ENCODE results near the gene KREMEN2.

Gene KREMEN2

DNA sequence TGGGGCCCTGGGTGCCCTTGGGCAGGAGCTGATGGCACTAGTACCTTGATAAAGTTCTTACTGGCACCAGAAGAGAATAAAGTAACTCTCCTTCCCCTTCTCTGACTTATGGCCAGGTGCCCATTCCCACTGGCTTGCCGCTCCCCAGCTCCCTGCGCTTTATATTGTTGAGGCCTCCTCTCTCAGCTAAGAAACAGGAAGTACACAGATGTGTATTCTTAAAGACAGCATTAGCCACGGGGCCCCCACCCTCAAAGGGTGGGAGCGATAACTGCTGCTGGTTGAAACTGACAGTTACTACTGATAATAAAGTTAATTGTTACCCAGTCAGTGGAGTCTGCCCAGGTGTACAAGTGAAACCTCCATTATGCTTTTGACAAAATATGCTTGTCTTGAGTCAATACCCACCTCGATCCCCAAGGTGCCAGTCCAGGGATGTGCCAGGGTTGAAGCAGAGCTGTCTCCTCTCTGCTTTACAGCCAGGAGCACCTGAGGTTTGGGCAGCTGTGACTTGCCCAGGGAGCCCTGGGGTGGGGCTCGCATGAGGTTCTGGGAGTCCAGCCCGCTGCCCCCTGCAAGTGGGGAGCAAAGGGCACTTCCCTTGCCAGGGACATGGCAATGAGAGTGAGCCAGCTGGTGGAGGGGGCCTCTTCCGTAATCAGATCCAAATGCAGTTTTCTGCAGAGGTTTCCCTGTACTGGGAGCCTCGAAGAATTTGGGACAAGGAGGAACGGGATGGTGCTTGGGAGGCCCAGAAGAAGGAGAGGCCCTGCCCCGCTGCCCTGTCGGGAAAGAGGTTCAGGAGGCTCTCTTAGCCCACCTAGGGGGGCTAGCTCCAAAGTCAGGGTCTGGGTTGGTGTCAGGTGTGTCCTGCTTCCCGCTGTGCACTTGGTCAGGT lies 43.2 kb downstream of the KREMEN2 start:
- no peak for DNase-seq

DNA sequence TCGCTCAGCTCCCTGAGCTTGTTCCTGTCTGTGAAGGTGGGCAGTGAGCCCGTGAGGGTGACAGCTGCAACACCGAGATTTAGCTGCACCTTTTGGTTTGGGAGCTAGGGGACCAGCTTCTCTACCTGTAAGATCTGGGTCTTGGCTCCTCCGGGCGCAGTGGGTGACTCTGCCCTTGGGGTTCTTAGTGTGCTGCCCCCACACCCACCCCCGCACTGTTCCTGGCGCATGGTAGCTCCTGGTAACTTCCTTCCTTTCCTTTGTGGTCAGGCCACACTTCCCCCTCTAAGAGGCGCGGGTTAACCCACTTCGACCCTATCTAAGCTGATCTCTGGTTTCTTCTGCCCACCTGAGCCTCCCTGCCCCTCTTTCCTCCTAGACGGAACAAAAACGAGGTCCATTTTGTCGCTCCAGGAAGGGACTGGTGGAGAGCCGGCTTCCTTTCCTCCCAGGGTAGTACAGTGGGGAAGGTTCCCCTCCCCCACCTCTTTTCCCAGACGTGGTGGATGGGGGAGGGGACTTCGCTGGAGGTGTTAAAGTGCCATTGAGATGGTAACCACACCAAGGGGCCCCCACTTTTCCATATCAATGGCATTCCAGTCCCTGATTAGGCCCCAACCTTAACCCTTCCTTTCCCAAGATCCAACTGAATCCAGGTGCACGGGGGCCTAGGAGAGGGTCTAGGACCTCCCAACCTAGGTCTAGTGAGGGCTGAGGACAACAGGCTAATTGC lies 44.0 kb downstream of the KREMEN2 start:
- no peak for DNase-seq

- DNase-seq, result no peak
Observed at GRCh38 chr16:3008690-3009037, 44.6 kb downstream of the KREMEN2 start.

DNA sequence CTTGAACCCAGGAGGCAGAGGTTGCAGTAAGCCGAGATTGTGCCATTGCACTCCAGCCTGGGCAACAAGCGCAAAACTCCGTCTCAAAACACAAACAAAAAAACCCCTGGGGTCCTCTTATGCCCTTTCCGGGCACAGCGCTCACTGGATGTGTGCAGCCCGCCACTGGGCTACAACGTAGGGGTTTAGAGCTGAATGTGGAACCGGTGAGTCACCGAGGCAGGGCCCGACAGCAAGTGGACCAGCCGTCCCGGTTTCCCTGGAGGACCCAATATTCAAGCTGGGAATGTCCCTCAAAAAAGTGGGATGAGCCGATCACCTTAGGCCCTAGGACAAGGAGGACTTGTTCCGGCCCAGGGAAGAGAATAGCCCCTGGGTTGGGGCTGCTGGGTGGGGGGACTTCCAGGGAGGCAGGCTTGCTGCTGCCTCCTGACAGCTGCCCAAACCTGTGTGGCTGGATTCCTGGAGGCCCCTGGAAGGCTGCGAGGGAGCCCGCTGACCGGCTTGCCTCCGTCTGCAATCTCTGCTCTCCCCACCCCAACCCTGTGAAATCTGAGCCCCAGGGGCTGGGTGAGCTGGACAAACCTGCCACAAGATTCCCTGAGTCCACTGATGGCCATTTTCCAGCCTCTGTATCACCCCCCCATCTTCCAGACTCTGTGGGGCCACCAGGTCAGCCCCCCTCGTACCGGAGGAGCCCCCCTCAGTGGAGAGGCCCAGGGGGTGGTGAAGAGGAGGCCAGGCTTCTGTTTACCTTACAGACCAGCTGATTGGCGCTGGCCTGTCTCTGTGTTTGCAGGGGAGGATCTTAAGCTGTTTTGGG lies 45.7 kb downstream of the KREMEN2 start:
- DNase-seq, result no peak

DNA sequence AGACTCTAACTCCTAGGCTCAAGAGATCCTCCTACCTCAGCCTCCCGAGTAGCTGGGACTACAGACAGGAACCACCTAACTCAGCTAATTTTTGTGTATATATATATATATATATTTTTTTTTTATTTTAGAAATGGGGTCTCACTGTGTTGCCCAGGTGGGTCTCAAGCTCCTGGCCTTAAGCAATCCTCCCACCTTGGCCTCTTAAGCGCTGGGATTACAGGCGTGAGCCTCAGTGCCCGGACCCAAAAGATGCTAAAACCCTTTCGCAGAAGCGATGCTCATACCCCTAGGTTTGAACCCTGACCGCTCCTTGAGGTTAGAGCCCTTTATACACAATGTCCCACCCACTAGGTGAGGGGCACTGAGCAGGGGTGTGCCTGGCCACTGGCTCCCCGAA lies 46.4 kb downstream of the KREMEN2 start:
- no peak for DNase-seq

GRCh38 chr16:3012246-3012645 lies 48.2 kb downstream of the KREMEN2 start:
- no peak for DNase-seq

GRCh38 chr16:3012828-3013420 lies 48.8 kb downstream of the KREMEN2 start, which contains the start of gene CLDN9:
CLDN9 (plus strand) TSS chr16:3012923; CDS start chr16:3013363, 440 bp downstream.
- no peak for DNase-seq

DNA sequence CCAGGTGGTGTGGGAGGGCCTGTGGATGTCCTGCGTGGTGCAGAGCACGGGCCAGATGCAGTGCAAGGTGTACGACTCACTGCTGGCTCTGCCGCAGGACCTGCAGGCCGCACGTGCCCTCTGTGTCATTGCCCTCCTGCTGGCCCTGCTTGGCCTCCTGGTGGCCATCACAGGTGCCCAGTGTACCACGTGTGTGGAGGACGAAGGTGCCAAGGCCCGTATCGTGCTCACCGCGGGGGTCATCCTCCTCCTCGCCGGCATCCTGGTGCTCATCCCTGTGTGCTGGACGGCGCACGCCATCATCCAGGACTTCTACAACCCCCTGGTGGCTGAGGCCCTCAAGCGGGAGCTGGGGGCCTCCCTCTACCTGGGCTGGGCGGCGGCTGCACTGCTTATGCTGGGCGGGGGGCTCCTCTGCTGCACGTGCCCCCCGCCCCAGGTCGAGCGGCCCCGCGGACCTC lies 49.4 kb downstream of the KREMEN2 start:
- no peak for DNase-seq

DNA sequence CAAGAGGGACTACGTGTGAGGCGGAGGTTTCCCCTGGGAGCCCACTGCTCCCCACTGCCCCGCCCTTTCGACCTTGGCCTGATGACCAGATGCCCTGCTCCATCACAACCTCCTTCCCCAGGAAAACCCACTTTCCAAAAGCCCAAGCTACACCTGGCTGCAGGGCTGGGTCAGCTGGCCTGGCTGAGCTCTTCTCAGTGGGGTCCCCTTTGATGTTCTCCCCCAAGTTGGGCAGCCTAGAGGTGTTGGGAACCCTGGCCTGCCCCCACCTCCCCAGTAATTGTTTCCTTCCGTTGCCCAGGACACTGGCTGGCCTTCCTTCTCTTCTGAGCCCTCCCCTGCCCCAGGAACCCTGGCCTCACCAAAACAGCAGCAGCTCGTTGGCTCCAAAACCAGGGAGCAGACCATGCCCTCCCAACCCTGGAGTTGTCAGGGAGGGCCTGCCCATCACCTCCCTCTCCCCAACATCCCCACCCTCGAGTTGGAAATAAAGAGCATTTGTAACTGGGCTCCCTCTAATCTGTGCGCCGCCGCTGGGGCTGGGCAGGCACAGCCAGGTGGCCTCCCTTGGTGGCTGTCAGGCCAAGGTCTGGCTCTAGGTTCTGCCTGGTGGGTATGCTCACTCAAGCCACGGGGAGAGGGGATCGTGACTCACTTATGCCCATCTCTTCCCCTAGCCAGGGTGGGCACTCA lies 50.1 kb downstream of the KREMEN2 start:
- no peak for DNase-seq

GRCh38 chr16:3014971-3015370 lies 50.9 kb downstream of the KREMEN2 start:
- no peak for DNase-seq

DNA sequence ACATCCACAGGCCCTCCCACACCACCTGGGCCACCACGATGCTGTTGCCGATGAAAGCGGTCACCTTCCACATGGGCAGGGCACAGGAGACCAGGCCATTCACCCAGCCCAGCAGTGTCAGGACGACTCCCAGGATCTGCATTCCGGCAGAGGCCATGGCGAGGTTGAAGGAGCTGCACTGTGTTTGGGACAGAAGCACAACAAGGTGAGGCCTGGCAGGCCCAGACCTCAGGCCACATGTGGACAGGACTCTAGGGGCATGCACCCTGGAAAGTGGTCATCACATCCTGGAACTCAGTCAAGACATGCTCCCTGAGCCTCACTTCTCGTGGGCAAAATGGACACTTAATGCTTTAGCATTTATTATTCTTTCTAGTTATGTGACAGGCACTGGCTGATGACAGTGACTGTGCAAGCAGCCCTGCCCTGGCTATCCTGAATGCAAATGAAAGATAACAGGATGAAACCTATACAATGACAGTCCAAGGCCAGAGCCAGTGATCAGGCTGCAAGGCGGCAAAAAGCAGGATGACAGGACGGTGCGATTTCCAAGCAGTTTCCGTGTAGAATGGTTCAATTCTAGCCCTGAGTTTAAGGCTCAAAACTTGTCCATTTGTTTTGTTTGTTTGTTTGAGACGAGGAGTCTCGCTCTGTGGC lies 51.9 kb downstream of the KREMEN2 start:
- DNase-seq, result no peak

- no peak for DNase-seq
Observed at GRCh38 chr16:3017344-3017743, 53.3 kb downstream of the KREMEN2 start.

Data from T-helper 9 cell (primary cell).